ENCODE results near the gene DZANK1.
"Not testable (repeated sequence)": the region's sequence is repeated elsewhere in the genome, so short reads cannot be mapped to it uniquely, and the experiment has no call there.

Gene DZANK1

GRCh38 chr20:18506744-18507143, 39.9 kb upstream of the DZANK1 start:
- no peak for DNase-seq (ENCODE audit: extremely low read depth, low read depth)
- TF ChIP-seq CTCF (IDR thresholded peaks at IDR 0.05; ENCODE audit: low read depth, low read length) = no peak

GRCh38 chr20:18504479-18505060, 37.7 kb upstream of the DZANK1 start:
- DNase-seq (ENCODE audit: extremely low read depth, low read depth) = no peak
- TF ChIP-seq CTCF (IDR thresholded peaks at IDR 0.05; ENCODE audit: low read depth, low read length) = no peak

- DNase-seq (ENCODE audit: extremely low read depth, low read depth) = not testable (repeated sequence)
Measured at GRCh38 chr20:18501672-18502071, 34.8 kb upstream of the DZANK1 start.

GRCh38 chr20:18497603-18498002, 30.8 kb upstream of the DZANK1 start:
- no peak for TF ChIP-seq CTCF (IDR thresholded peaks at IDR 0.05; ENCODE audit: low read depth, low read length)

GRCh38 chr20:18496740-18497592, 30.1 kb upstream of the DZANK1 start, which contains the start of gene RBBP9:
TSS of gene RBBP9 (minus strand) at chr20:18497225. CDS start at chr20:18497167, 58 bp downstream.
- TF ChIP-seq CTCF (IDR thresholded peaks at IDR 0.05; ENCODE audit: low read depth, low read length) = no peak
- peak; percentile 44 for DNase-seq (ENCODE audit: extremely low read depth, low read depth)

More at GRCh38 chr20:18497603-18498002, 30.8 kb upstream of the DZANK1 start:
- no peak for DNase-seq (ENCODE audit: extremely low read depth, low read depth)

GRCh38 chr20:18496042-18496441, 29.2 kb upstream of the DZANK1 start:
- no peak for TF ChIP-seq CTCF (IDR thresholded peaks at IDR 0.05; ENCODE audit: low read depth, low read length)
- DNase-seq (ENCODE audit: extremely low read depth, low read depth) = no peak

- no peak for DNase-seq (ENCODE audit: extremely low read depth, low read depth)
- TF ChIP-seq CTCF (IDR thresholded peaks at IDR 0.05; ENCODE audit: low read depth, low read length) = no peak
Measured at GRCh38 chr20:18488301-18488700, 21.5 kb upstream of the DZANK1 start.

Measured in AG09319 (cell line).